ENCODE measurements around the gene HDAC4.

GRCh38 chr2:239064891-239065290, 335.9 kb downstream of the HDAC4 start:
- TF ChIP-seq CTCF (IDR thresholded peaks at IDR 0.05; ENCODE audit: low read length) (no peak), EZH2 (optimal IDR thresholded peaks at IDR 0.05; ENCODE audit: low read depth, low read length) (no peak), EZH2phosphoT487 (IDR thresholded peaks at IDR 0.05; ENCODE audit: low read length) (no peak)
